Psoas muscle (tissue), 8 donors: Measurements from ENCODE around the gene WDR5. TPM values are rescaled to one million over a fixed set of nuclear protein-coding genes. Genes with fewer than 3 reads are reported as not detected.

Experiments
- ATAC-seq, 4 donors: fragments of 200-7000 bp; cut with Tn5 transposase; one replicate each; pipeline ENCODE4 v1.9.1; 2020; ENCODE audit warnings: moderate library complexity in 3 of 4, mild to moderate bottlenecking in 2 of 4
- DNase-seq, 2 donors: peaks; one replicate each; pipeline ENCODE4 v3.0.0-alpha.2; 2020
- H3K27ac ChIP-seq: fragments of 200-600 bp; one replicate; pipeline ENCODE4 v1.8.0; 2022
- H3K27me3 ChIP-seq, 3 donors: fragments of 200-600 bp in 1 of 3; one replicate each; pipeline versions ENCODE4 v1.6.1 to v1.8.0; 2013 to 2022; ENCODE audit warnings: low read length in 2 of 3, mild to moderate bottlenecking in 2 of 3, moderate library complexity in 1 of 3; ENCODE audit not compliant: insufficient read depth in 3 of 3
- H3K36me3 ChIP-seq, 2 donors: fragments of 200-600 bp in 1 of 2; one replicate each; pipeline versions ENCODE4 v1.6.1 to v1.8.0; 2013 to 2022; ENCODE audit warnings: low read depth in 1 of 2, mild to moderate bottlenecking in 1 of 2, moderate library complexity in 1 of 2; ENCODE audit not compliant: insufficient read depth in 1 of 2
- H3K4me1 ChIP-seq: fragments of 200-600 bp; one replicate; pipeline ENCODE4 v1.8.0; 2022
- H3K4me3 ChIP-seq: fragments of 200-600 bp; one replicate; pipeline ENCODE4 v1.8.0; 2022; ENCODE audit warnings: mild to moderate bottlenecking
- H3K9me3 ChIP-seq: fragments of 200-600 bp; one replicate; pipeline ENCODE4 v1.8.0; 2022
- WGBS, 3 donors: extraction: QIAGEN DNeasy Blood & Tissue Kit; methylation state at CpG; one replicate each; pipeline versions ENCODE4 v1.1.6 to v1.1.7; 2013; 5-methylcytosine and 5-hydroxymethylcytosine counted together
- intact Hi-C, 2 donors: fragments of 100-400 bp; cut with DNase I; formaldehyde crosslinking; loops; one replicate each; pipeline versions ENCODE4 v1.11.0 to v1.14.2; 2022
- long read RNA-seq, 2 donors: library from polyadenylated mRNA; unstranded; transcript quantifications; one replicate each; pipeline ENCODE4 v2.0.0, GENCODE V29; 2021
- polyA plus RNA-seq, 3 donors: library from polyadenylated mRNA; stranded (reverse); fragments of 200-250 nt; gene quantifications; one replicate each; pipeline ENCODE4 v1.2.3, GENCODE V29; 2013
- total RNA-seq, 4 donors: library from RNA; stranded (reverse); fragmentation: NEBNext Ultra II Directional in 2 of 4; extraction: Animal tissue kit (Norgen Biotek cat#: 25700) in 2 of 4; gene quantifications; one replicate each; pipeline versions ENCODE4 v1.2.1 to v1.2.4, GENCODE V29; 2021 to 2023
- TF ChIP-seq, protein P1 (sequence below): fragments of 200-600 bp; IDR thresholded peaks from one replicate; pipeline ENCODE4 v1.8.0; 2022; ENCODE audit warnings: antibody characterized with exemption
- donor health status: healthy with polysubstance abuse.
- donor health status: DM: no; HTN: no; CAD: no; lungs with moderate emphysema.
- donor health status: Bipolar disorder and iron deficiency.
- donor health status: healthy.
- donor health status: DM: yes; HTN: yes; CAD: no.
- donor health status: DM: no; HTN: no; CAD: no.
- donor health status: DM: no; HTN: no; CAD: no.
- donor health status: DM: yes; HTN: yes; CAD: no.

WDR5 gene
- total RNA-seq (10 to 100 TPM; 21.4 to 34.1 (median 29.6) TPM), polyA plus RNA-seq (10 to 100 TPM; 23.2 to 52.0 (median 49.5) TPM)
- long read RNA-seq, donor 1, transcript WDR5-201 (14 exons, 3,151 nt) = major isoform, 13 of 17 reads
- long read RNA-seq, donor 1, partial matches to known transcripts = 2 of 17 reads
- long read RNA-seq, donor 1, other reads (novel, unspliced or antisense) = 2 of 17 reads
- long read RNA-seq, donor 2, transcript WDR5-201 (14 exons, 3,151 nt) = major isoform, 25 of 29 reads
- long read RNA-seq, donor 2, partial matches to known transcripts = 2 of 29 reads
- long read RNA-seq, donor 2, other reads (novel, unspliced or antisense) = 2 of 29 reads

DNA sequence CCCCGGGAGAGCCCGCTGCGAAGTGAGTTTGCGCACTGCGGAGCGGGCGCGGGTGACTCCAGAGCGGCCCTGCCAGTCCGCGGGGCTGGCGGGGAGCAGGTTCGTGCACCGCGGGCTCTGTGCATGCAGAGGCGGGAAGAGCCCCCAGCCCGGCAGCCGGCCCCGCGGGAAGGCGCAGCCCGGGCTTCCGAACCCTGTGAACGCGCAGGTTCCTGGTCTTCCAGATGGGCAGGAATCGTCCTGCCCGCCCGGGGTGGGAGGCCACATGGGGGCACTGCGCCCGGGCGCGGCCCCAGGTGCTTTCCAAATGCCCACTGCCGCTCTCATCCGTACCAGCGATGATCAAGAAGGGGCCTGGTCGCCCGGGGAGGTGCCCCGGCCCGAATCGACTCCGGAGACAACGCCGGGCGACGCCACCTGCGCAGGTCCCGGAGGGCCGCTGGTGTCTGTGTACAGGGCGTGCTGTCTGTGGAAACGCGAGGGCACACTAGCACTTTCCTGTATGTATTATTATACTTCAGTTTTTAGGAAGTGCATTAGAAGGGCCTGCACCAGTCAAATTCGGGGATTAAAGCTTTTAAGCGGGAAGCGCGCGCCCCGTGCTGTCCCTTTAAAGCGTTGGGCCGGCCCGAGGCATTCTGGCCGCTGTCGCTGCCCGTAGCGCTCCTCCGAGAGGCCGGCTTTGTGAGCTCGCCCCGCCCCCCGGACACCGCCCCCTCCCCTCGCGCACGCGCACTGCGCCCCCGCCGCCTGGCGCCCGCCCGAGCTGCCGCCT, at the start of gene WDR5:
Gene WDR5 (plus strand): TSS at position 740 of the 775 bp plus-strand sequence. CDS start 3,796 bp downstream, outside the sequence.
- intact Hi-C loops = loop anchor here (1.0 to 10.0 kb wide), 4 partner anchors 29 to 1369 kb away; partner anchors contain the start of genes BRD3 (in 1 of the 2), MRPS2 (in 1 of the 2) and RNU6ATAC (in 1 of the 2)
- no peaks in the 10 kb centered on the region for H3K9me3 ChIP-seq
- no peaks in the 10 kb centered on the region for H3K27me3 ChIP-seq
- peak; percentile 94 to 97 for DNase-seq
- peaks cover 0 to 10% of the 10 kb centered on the region in 2 donors for H3K36me3 ChIP-seq
- WGBS, 3 donors = 0% methylated on average over 63 to 81 of the region's 81 CpGs
- H3K27ac ChIP-seq = peak within 1 kb of the TSS; percentile 82
- peak; percentile 88 to 95 (median 93) for ATAC-seq
- H3K4me3 ChIP-seq = peak within 1 kb of the TSS; percentile 78
- TF ChIP-seq, protein P1, sequence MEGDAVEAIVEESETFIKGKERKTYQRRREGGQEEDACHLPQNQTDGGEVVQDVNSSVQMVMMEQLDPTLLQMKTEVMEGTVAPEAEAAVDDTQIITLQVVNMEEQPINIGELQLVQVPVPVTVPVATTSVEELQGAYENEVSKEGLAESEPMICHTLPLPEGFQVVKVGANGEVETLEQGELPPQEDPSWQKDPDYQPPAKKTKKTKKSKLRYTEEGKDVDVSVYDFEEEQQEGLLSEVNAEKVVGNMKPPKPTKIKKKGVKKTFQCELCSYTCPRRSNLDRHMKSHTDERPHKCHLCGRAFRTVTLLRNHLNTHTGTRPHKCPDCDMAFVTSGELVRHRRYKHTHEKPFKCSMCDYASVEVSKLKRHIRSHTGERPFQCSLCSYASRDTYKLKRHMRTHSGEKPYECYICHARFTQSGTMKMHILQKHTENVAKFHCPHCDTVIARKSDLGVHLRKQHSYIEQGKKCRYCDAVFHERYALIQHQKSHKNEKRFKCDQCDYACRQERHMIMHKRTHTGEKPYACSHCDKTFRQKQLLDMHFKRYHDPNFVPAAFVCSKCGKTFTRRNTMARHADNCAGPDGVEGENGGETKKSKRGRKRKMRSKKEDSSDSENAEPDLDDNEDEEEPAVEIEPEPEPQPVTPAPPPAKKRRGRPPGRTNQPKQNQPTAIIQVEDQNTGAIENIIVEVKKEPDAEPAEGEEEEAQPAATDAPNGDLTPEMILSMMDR = peak; percentile 16
- peaks cover 47% of the 10 kb centered on the region for H3K4me1 ChIP-seq

DNA sequence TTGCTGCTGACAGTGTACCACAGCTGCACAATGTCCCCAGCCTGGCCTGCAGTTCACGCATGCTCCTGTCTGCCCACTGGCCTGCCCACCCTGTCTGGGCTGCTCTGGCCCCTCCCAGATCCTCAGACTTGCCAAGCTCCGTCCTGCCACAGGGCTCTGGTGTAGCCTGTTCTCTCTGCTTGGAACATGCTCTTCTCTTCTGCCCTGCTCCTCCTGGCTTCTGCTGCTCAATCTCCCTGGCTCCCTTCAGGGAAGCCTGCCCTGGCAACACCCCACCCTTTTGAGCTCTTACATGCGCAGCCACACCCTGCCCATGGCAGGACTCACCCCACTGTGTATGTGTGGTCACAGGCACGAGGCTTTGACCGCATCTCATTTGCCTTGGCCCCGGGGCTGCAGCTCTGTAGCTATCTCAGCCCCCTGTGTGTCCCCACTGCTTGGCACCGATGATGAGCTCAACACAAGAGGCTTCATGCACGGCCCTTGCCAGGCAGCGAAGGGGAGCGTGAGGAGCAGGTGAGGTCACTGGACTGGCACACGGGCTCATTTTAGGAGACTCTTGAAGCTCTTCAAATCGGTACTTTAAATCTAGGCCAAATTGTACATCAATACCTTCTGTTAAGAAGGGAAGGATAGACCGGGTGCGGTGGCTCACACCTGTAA, 47.7 kb upstream of the WDR5 start:
- 75 to 79% (median 79%) methylated on average over 14 of the region's 14 CpGs for WGBS, 3 donors
- Histone ChIP-seq H3K4me1 (no peaks in the 10 kb centered on the region), H3K27me3 (peaks cover 0 to 7% (median 3%) of the 10 kb centered on the region in 3 donors), H3K27ac (no peak overlapping the region), H3K9me3 (no peaks in the 10 kb centered on the region), H3K36me3 (no peaks in the 10 kb centered on the region), H3K4me3 (no peak overlapping the region)
- TF ChIP-seq, protein P1 = no peak
- DNase-seq (no peak), ATAC-seq (no peak)
- intact Hi-C loops = no loop called here

- intact Hi-C loops = no loop called here
- Histone ChIP-seq H3K4me1 (no peaks in the 10 kb centered on the region), H3K27ac (no peak overlapping the region), H3K9me3 (no peaks in the 10 kb centered on the region), H3K27me3 (peaks cover 0 to 11% (median 3%) of the 10 kb centered on the region in 3 donors), H3K36me3 (no peaks in the 10 kb centered on the region), H3K4me3 (no peak overlapping the region)
- 66 to 79% (median 75%) methylated on average over 4 of the region's 4 CpGs for WGBS, 3 donors
- no peak for DNase-seq
- ATAC-seq = no peak
- TF ChIP-seq, protein P1 = no peak
Measured at GRCh38 chr9:134089972-134090371, 45.9 kb upstream of the WDR5 start.

GRCh38 chr9:134099123-134099761, 36.6 kb upstream of the WDR5 start:
- intact Hi-C loops = loop anchor here (1.0 to 2.0 kb wide), 2 partner anchors 306 kb away; no protein-coding TSS in a partner anchor
- ATAC-seq (peak; percentile 86 to 90 (median 88)), DNase-seq (no peak)

More at GRCh38 chr9:134099123-134099761, 36.6 kb upstream of the WDR5 start:
- Histone ChIP-seq H3K4me3 (no peak overlapping the region), H3K27ac (no peak overlapping the region), H3K9me3 (no peaks in the 10 kb centered on the region), H3K4me1 (no peaks in the 10 kb centered on the region), H3K36me3 (no peaks in the 10 kb centered on the region), H3K27me3 (peaks cover 0 to 8% (median 2%) of the 10 kb centered on the region in 3 donors)
- TF ChIP-seq, protein P1 = peak; percentile 90
- WGBS, 3 donors = 46 to 49% (median 47%) methylated on average over 13 of the region's 13 CpGs
